Caki2 (cell line): ENCODE measurements around the gene NRDE2. TPM values are rescaled to one million over a fixed set of nuclear protein-coding genes. Genes with fewer than 3 reads are reported as not detected.

Source experiments
- DNase-seq: peaks from one replicate; pipeline ENCODE4 v3.0.0-alpha.2; 2015; ENCODE audit warnings: low read depth
- in situ Hi-C: cut with HindIII; loops from 2 replicates; pipeline ENCODE4 v1.10.0; 2016; ENCODE audit warnings: low sequenced_read_pairs, low pct_unique_long_range_greater_than_20kb, mixed read lengths
- total RNA-seq: library from RNA; depleted of rRNA; stranded (reverse); fragments of >200 nt; shearing (Covaris generic); gene quantifications from 2 replicates; pipeline ENCODE4 v1.2.3, GENCODE V29; 2014; ENCODE audit warnings: low replicate concordance

Gene NRDE2
- total RNA-seq, 1 experiment from 2014 or later, result 9.3 TPM

GRCh38 chr14:90281261-90281660 lies 50.5 kb downstream of the NRDE2 start:
- in situ Hi-C loops, result no loop called here
- DNase-seq, result peak; percentile 61

GRCh38 chr14:90280096-90280495 lies 51.6 kb downstream of the NRDE2 start:
- DNase-seq, result no peak
- in situ Hi-C loops, result no loop called here

- in situ Hi-C loops, result no loop called here
- no peak for DNase-seq
Observed at GRCh38 chr14:90278199-90279175, 53.3 kb downstream of the NRDE2 start.

- in situ Hi-C loops, result no loop called here
- DNase-seq, result no peak
Observed at GRCh38 chr14:90277581-90278198, 54.1 kb downstream of the NRDE2 start.

GRCh38 chr14:90276646-90277367 lies 54.9 kb downstream of the NRDE2 start:
- DNase-seq, result no peak
- in situ Hi-C loops, result no loop called here

- DNase-seq, result no peak
- in situ Hi-C loops, result no loop called here
Observed at GRCh38 chr14:90275820-90276219, 55.9 kb downstream of the NRDE2 start.

- in situ Hi-C loops, result no loop called here
- no peak for DNase-seq
Observed at GRCh38 chr14:90275458-90275814, 56.3 kb downstream of the NRDE2 start.

- DNase-seq, result no peak
- in situ Hi-C loops, result no loop called here
Observed at GRCh38 chr14:90274808-90275457, 56.8 kb downstream of the NRDE2 start.

GRCh38 chr14:90274019-90274418 lies 57.7 kb downstream of the NRDE2 start:
- in situ Hi-C loops, result no loop called here
- no peak for DNase-seq

GRCh38 chr14:90273532-90273931 lies 58.2 kb downstream of the NRDE2 start:
- in situ Hi-C loops, result no loop called here
- no peak for DNase-seq

GRCh38 chr14:90272523-90272922 lies 59.2 kb downstream of the NRDE2 start:
- no peak for DNase-seq
- in situ Hi-C loops, result no loop called here

GRCh38 chr14:90268420-90268819 lies 63.3 kb downstream of the NRDE2 start:
- DNase-seq, result no peak
- in situ Hi-C loops, result no loop called here

GRCh38 chr14:90266441-90267154 lies 65.1 kb downstream of the NRDE2 start:
- DNase-seq, result no peak
- in situ Hi-C loops, result no loop called here

- in situ Hi-C loops, result no loop called here
- DNase-seq, result no peak
Observed at GRCh38 chr14:90263748-90264449, 67.8 kb downstream of the NRDE2 start.

GRCh38 chr14:90256354-90257131 lies 75.2 kb downstream of the NRDE2 start, which contains the start of gene PSMC1:
Gene PSMC1 (plus strand): TSS chr14:90256553. CDS start chr14:90256598, 45 bp downstream.
- peak; percentile 66 for DNase-seq
- in situ Hi-C loops, result no loop called here

- DNase-seq, result no peak
- in situ Hi-C loops, result no loop called here
Observed at GRCh38 chr14:90255871-90256270, 75.9 kb downstream of the NRDE2 start.

GRCh38 chr14:90253826-90254225 lies 77.9 kb downstream of the NRDE2 start:
- in situ Hi-C loops, result no loop called here
- DNase-seq, result no peak
